Panc1 (cell line): ENCODE data around the gene TENT5C.

Experiments
- POLR2AphosphoS5 ChIP-seq: IDR thresholded peaks from 2 replicates; pipeline ENCODE4 v1.6.1; 2012; ENCODE audit warnings: mild to moderate bottlenecking, low read depth, low read length, moderate library complexity
- REST ChIP-seq, 2 experiments: IDR thresholded peaks; 2 replicates each; pipeline ENCODE4 v1.6.1; 2011 to 2012; ENCODE audit warnings: low read depth in 2 of 2, control low read depth in 1 of 2, low read length in 1 of 2, mild to moderate bottlenecking in 1 of 2, moderate library complexity in 1 of 2; ENCODE audit not compliant: insufficient read depth in 1 of 2
- TF ChIP-seq, protein P1 (sequence below): fragments of 450-650 bp; IDR thresholded peaks from 2 replicates; pipeline ENCODE4 v1.5.1; 2017; ENCODE audit warnings: mild to moderate bottlenecking

- TF ChIP-seq POLR2AphosphoS5 (no peak), REST (IDR thresholded peaks at IDR 0.05; ENCODE audit: insufficient read depth in 1 of 2, low read depth in 2 of 2, low read length in 1 of 2) (no peak)
- TF ChIP-seq, protein P1, sequence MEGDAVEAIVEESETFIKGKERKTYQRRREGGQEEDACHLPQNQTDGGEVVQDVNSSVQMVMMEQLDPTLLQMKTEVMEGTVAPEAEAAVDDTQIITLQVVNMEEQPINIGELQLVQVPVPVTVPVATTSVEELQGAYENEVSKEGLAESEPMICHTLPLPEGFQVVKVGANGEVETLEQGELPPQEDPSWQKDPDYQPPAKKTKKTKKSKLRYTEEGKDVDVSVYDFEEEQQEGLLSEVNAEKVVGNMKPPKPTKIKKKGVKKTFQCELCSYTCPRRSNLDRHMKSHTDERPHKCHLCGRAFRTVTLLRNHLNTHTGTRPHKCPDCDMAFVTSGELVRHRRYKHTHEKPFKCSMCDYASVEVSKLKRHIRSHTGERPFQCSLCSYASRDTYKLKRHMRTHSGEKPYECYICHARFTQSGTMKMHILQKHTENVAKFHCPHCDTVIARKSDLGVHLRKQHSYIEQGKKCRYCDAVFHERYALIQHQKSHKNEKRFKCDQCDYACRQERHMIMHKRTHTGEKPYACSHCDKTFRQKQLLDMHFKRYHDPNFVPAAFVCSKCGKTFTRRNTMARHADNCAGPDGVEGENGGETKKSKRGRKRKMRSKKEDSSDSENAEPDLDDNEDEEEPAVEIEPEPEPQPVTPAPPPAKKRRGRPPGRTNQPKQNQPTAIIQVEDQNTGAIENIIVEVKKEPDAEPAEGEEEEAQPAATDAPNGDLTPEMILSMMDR, result no peak
Observed at GRCh38 chr1:117572546-117572945, 33.3 kb upstream of the TENT5C start.
